ENCODE results near the gene LAMA5. TPM values are rescaled to one million over a fixed set of nuclear protein-coding genes. Genes with fewer than 3 reads are reported as not detected.

The LAMA5 gene
- polyA plus RNA-seq, 3 donors: 0.05 TPM; not detected in 2

DNA sequence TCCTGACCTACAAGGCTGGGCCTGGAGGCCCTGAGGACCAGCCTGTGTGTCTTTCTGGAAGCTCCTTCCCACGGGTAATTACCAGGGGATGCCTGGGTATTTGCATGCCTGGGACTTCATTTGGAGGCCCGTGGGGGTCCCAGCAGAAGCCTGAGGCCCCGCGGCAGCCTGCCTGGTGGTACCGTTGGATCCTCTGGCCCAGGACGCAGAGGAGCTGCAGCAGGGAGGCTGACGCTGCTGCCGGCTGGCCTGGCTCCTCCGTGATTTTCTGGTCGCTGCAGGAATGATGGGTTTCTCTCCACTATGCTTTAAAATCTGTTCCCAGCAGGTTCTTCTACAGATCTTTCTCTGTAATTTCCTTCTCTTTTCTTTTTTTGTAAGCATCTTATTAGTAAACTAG lies 33.4 kb upstream of the LAMA5 start:
- Histone ChIP-seq H3K4me1 (ENCODE audit: control insufficient read depth in 1 of 2, insufficient read depth in 2 of 2, low read length in 2 of 2) (peaks cover 4 to 10% of the 10 kb centered on the region in 2 donors), H3K9me3 (replicated peaks in 1 of 2; ENCODE audit: control insufficient read depth in 1 of 2, insufficient read depth in 1 of 2, low read length in 2 of 2) (no peaks in the 10 kb centered on the region), H3K79me2 (ENCODE audit: insufficient read depth, low read length) (peaks cover 10% of the 10 kb centered on the region), H3K36me3 (replicated peaks in 1 of 2; ENCODE audit: control insufficient read depth in 1 of 2, insufficient read depth in 2 of 2, low read length in 2 of 2) (peaks cover 3 to 9% of the 10 kb centered on the region in 2 donors), H3K27me3 (ENCODE audit: control insufficient read depth in 2 of 2, insufficient read depth in 2 of 2, low read length in 2 of 2) (no peaks in the 10 kb centered on the region), H3K27ac (ENCODE audit: low read depth in 1 of 2, low read length in 2 of 2) (no peak overlapping the region), H3K9ac (ENCODE audit: insufficient read depth, low read length, poor library complexity, severe bottlenecking) (no peak overlapping the region), H4K20me1 (ENCODE audit: insufficient read depth, low read length) (no peaks in the 10 kb centered on the region), H3K4me3 (replicated peaks in 1 of 3; ENCODE audit: low read depth in 2 of 3, low read length in 3 of 3) (no peak overlapping the region), H2AFZ (ENCODE audit: insufficient read depth, low read depth, low read length, poor library complexity, severe bottlenecking) (no peak overlapping the region), H3K4me2 (replicated peaks; ENCODE audit: extremely low read depth, low read length, poor library complexity, severe bottlenecking) (no peak overlapping the region)
- peaks cover 0 to 7% (median 0%) of the 10 kb centered on the region in 7 donors for H3K9me3 Mint-ChIP-seq
- no peak for DNase-seq
- intact Hi-C loops (cut with micrococcal nuclease): loop anchor here in 1 of 2 donors (10.0 kb wide), 2 partner anchors 166 to 394 kb away; partner anchors contain the start of genes MRGBP and OSBPL2
- H3K36me3 Mint-ChIP-seq: peaks cover 9 to 32% of the 10 kb centered on the region in 2 donors
- peak overlapping the region in 1 of 7 donors; percentile 82 for H3K27ac Mint-ChIP-seq
- no peak overlapping the region for H3K4me3 Mint-ChIP-seq
- H3K4me1 Mint-ChIP-seq: peaks cover 10% of the 10 kb centered on the region
- peaks cover 0 to 2% (median 0%) of the 10 kb centered on the region in 3 donors for H3K27me3 Mint-ChIP-seq (ENCODE audit: low read depth in 3 of 3)
- TF ChIP-seq, protein P1, sequence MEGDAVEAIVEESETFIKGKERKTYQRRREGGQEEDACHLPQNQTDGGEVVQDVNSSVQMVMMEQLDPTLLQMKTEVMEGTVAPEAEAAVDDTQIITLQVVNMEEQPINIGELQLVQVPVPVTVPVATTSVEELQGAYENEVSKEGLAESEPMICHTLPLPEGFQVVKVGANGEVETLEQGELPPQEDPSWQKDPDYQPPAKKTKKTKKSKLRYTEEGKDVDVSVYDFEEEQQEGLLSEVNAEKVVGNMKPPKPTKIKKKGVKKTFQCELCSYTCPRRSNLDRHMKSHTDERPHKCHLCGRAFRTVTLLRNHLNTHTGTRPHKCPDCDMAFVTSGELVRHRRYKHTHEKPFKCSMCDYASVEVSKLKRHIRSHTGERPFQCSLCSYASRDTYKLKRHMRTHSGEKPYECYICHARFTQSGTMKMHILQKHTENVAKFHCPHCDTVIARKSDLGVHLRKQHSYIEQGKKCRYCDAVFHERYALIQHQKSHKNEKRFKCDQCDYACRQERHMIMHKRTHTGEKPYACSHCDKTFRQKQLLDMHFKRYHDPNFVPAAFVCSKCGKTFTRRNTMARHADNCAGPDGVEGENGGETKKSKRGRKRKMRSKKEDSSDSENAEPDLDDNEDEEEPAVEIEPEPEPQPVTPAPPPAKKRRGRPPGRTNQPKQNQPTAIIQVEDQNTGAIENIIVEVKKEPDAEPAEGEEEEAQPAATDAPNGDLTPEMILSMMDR (IDR thresholded peaks at IDR 0.05): no peak
- 89% methylated on average over 10 of the region's 10 CpGs for WGBS (ENCODE audit: insufficient coverage)

DNA sequence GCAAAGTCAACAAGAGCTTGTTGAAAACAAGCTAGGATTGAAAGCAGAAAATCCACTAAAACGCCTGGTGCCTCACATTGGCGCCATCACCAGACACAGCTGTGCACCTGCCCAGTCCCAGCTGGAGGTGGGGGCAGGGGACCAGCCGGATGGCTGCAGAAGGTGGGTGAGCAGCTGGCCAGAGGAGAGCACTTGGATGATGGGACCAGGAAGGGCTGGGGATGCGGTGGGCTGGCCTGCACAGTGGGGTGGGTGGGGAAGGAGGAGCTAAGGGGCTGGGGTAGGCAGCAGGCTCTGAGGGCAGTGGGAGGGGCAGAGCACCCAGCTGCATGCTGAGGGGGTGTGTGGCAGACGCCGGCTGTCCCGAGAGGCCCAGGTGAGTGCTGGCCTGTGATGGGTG lies 32.9 kb upstream of the LAMA5 start:
- Histone ChIP-seq H3K27ac (ENCODE audit: low read depth in 1 of 2, low read length in 2 of 2) (no peak overlapping the region), H3K9me3 (replicated peaks in 1 of 2; ENCODE audit: control insufficient read depth in 1 of 2, insufficient read depth in 1 of 2, low read length in 2 of 2) (no peaks in the 10 kb centered on the region), H2AFZ (ENCODE audit: insufficient read depth, low read depth, low read length, poor library complexity, severe bottlenecking) (no peak overlapping the region), H3K79me2 (ENCODE audit: insufficient read depth, low read length) (peaks cover 10% of the 10 kb centered on the region), H3K4me2 (replicated peaks; ENCODE audit: extremely low read depth, low read length, poor library complexity, severe bottlenecking) (no peak overlapping the region), H3K4me1 (ENCODE audit: control insufficient read depth in 1 of 2, insufficient read depth in 2 of 2, low read length in 2 of 2) (peaks cover 0 to 4% of the 10 kb centered on the region in 2 donors), H4K20me1 (ENCODE audit: insufficient read depth, low read length) (no peaks in the 10 kb centered on the region), H3K4me3 (replicated peaks in 1 of 3; ENCODE audit: low read depth in 2 of 3, low read length in 3 of 3) (no peak overlapping the region), H3K9ac (ENCODE audit: insufficient read depth, low read length, poor library complexity, severe bottlenecking) (no peak overlapping the region), H3K36me3 (replicated peaks in 1 of 2; ENCODE audit: control insufficient read depth in 1 of 2, insufficient read depth in 2 of 2, low read length in 2 of 2) (peaks cover 3 to 9% of the 10 kb centered on the region in 2 donors), H3K27me3 (ENCODE audit: control insufficient read depth in 2 of 2, insufficient read depth in 2 of 2, low read length in 2 of 2) (no peaks in the 10 kb centered on the region)
- Mint-ChIP-seq H3K4me1 (peaks cover 5% of the 10 kb centered on the region), H3K27ac (no peak overlapping the region), H3K27me3 (ENCODE audit: low read depth in 3 of 3) (peaks cover 0 to 2% (median 0%) of the 10 kb centered on the region in 3 donors), H3K4me3 (no peak overlapping the region), H3K36me3 (peaks cover 9 to 34% of the 10 kb centered on the region in 2 donors), H3K9me3 (peaks cover 0 to 7% (median 0%) of the 10 kb centered on the region in 7 donors)
- intact Hi-C loops (cut with micrococcal nuclease): loop anchor here in 1 of 2 donors (10.0 kb wide), 2 partner anchors 165 to 395 kb away; partner anchors contain the start of genes MRGBP and OSBPL2
- WGBS (ENCODE audit: insufficient coverage): 95% methylated on average over 7 of the region's 7 CpGs
- TF ChIP-seq, protein P1 (IDR thresholded peaks at IDR 0.05): no peak
- no peak for DNase-seq
